Fibroblast of skin of left biceps (primary cell): ENCODE data around the gene NPLOC4.
"Not testable (repeated sequence)": the region's sequence is repeated elsewhere in the genome, so short reads cannot be mapped to it uniquely, and the experiment has no call there.

Experiments used
- DNase-seq, 2 experiments: peaks; one replicate each; pipeline ENCODE4 v3.0.0-alpha.2; 2013; ENCODE audit warnings: low read depth in 2 of 2

Gene NPLOC4

DNA sequence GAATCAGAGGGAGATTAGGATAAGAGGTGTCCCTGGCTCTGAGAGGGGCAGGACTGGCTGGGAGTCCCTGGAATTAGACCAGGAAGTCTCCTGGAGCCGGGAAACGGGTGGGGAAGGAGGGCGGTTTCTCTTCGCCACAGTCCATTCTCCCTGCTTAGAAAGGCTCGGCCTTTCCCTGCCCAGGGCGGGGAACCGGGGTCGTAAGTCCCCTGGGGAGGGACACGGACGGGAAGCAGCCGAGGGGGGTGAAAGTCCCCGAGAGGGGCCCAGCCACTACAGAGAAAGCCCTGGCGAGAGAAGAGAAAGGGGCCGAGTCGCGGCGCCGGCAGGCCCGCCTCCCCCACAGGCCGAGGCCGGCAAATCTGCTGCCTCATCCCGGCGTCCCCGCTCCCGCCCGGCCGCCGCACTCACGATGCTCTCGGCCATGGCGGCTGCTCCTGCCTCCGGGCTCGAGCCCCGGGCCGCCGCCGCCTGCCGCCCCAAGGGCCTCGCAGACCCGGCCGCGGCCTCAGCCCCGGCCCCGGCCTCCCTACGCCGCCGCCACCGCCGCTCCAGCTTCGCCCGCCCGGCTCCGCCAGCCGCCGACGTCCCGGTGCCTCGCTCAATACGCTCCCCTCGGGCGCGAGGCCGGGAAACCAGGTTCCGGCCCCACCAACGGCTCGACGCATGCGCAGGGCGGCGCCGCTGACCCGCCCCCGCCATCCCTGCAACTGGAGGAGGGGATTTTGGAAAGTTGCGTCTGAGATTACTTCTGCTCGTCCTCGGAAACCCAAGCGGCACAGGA lies at the start of gene NPLOC4, which contains the start of gene TSPAN10:
Gene NPLOC4, minus strand, starts transcription at position 608 of the 784 bp plus-strand sequence. Its CDS starts 182 bp downstream, at position 426.
Gene TSPAN10, plus strand, starts transcription at position 692 of the 784 bp plus-strand sequence. CDS start 5,217 bp downstream, outside the sequence.
- peak; percentile 55 to 64 for DNase-seq

DNA sequence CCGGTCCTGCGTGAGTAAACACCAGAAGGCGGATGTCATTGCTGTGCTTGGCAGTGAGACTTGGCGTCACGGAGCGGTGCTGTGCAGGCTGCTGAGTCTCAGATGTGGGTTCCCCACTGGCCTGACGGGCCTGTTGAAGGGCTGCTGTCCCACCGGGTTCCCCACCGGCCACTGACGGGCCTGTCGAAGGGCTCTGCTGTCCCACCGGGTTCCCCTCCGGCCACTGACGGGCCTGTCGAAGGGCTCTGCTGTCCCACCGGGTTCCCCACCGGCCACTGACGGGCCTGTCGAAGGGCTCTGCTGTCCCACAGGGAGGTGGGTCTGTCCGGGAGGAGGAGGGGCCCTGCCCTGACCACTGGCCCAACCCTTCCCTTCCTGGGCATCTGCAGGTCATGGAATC lies 49.7 kb upstream of the NPLOC4 start:
- DNase-seq = no peak

DNA sequence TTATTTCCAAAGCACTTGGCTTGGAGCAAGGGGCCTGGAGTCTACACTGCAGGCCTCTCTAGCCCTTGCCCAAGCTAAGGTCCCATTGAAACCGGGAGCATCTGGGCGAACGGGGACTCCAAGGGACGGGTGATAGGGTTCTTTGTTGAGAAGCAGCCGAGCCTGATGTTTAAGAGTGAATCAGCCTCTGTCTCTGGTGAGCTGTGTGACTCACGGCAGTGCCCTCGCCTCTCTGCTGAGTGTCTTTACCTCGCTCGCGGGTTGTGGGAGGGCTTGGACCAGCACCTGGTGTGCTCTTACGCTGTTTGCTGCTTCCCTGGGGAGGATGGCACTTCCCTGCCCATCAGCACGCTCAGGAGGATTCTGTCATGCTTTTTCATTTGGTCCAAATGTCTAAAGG lies 48.2 kb upstream of the NPLOC4 start:
- DNase-seq = no peak

DNA sequence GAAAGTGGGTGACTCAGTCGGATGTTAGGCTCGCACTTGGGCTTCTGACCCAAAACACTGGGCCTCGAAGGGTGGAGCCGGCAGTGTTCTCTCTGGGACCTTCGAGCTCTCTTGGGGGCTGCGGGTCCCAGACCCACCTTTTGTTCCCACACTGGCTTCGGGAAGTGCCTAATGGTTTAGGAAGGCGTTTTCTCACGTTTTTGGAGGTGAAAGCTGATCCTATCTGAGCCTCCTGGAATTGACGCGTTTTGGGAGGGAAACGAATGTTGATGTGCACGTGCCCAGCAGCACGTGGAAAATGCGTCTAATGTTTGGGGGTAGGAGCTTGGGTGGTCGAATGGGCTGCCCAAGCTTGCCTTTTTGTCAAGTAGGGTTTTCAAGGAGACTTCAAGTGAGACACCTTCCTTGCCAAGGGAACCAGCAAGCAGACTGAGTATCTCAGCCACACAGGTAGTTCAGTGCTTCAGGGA lies 47.6 kb upstream of the NPLOC4 start:
- DNase-seq = no peak

DNA sequence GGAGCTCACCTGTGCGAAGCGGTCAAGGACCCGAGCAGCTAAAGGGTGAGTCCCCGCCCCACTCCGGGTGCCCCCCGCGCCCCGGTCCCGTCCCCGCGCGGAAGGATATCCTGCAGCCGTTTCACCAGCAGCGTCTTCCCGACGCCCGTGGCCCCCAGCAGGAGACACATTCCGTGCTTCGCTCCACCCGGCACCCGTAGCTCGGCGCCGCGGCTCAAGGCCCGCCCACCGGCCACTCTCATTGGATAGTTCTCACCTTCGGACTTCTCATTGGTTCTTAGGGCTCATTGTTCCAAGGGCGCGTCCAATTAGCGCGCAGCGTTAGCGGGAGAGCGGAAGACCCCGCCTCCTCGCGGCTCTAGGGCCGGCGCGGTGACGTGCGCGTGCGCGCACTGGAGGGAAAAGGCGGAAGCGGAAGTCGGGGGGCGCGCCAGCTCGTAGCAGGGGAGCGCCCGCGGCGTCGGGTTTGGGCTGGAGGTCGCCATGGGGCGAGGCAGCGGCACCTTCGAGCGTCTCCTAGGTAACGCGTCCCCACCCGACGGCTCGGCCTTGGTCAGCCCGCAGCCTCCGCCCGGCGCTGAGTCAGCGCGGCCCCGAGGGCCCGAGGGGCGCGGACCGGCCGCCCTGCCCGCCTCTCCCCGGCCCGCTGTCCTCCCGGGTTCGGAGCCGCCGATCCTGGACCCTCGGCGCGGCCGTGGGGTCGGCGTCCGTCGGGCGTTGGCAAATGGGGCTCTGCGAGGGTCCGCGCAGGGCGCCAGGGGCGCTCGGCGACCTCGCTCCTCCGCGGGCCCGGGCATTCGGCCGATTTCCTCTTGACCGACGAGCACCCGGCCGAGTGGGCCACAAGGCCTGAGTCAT lies 46.9 kb upstream of the NPLOC4 start, which contains the start of the genes ARL16 and HGS:
Gene ARL16, minus strand, starts transcription at position 214 of the 858 bp plus-strand sequence. Its CDS starts 44 bp downstream, at position 170.
Gene HGS, plus strand, starts transcription at position 428 of the 858 bp plus-strand sequence. Its CDS starts 56 bp downstream, at position 484.
- peak; percentile 98 to 99 for DNase-seq

DNA sequence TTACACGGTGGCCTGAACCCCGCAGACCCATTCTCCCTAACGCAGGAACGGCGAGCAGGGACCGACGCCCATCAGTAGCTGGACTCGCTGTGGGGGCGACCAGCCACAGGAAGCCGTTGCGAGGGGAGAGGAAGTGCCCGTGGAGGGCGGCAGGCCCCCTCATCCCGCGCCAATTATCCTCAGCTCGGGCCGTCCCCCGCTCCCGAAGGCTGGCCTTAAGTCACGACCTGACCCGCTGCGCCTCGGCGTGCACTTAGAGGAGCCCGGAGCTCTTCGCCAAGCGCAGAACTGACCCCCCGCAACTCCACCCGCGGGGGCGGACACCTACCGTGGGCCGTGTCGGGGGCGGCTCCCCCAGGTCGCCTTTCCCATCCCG lies 46.3 kb upstream of the NPLOC4 start:
- DNase-seq = no peak

DNA sequence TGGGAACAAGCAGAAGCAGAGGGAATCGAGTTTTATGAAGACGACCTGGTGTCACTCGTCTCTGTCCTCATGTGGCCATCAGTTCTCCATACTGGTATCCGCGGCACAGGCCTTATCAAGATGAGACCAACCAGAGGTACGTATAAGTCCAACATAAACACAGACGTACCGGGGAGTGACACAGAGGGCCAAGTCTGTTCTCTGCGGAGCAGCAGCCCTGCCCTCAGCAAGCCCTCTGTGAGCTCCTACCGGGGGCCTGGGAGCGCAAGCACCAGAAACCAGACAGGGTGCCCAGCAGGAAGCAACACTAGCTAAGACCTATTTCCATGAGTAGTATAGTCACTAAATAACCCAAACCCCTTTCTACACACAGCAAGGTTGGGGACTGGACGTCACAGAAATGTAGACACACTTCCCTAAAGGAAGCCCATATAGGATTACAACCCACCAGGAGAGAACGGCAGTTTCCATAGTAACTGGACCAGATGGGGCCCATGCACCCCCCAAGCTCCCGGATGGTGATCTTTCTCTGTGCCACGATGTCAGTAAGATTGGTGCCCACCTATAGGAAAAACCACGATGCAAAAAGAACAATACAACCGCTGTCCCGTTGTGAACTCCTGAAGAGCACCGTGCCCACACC lies 45.8 kb upstream of the NPLOC4 start:
- DNase-seq = no peak

DNA sequence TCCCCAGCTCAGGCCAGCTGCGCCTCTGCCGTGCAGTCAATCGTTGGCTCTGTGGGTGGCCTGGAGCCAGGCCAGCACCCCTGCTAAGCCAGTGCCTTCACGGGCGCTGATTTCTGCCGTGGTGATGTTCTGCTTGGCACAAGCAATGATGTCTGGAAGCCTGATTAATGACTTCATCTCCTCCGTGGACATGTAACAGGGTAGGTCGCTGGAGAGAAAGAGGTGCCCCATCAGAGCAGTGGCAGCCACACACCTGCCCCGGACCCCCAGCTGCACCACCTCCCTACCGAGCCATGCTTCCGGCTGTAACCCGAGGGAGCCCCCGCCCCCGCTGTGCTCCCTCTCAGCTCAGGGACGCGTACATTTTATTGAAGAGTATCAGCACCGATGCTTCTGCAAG lies 44.8 kb upstream of the NPLOC4 start:
- no peak for DNase-seq

DNA sequence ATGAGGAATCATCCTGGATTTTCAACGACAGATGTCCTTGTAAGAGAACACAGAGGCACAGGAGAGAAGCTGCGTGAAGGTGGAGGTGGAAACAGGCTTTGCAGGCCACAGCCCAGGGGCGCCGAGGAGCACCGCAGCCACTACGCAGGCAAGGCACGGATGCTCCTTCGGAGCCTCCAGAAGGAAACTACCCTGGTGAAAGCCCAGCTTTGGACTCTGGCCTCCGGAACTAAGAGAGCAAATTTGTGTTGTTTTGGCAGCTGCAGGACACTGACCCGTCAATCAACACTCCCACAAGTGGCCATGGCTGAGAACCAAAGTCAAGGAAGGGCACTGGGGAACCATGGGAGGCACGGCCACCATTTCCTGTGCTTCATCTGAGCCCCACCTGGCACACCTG lies 43.2 kb upstream of the NPLOC4 start:
- no peak for DNase-seq

DNA sequence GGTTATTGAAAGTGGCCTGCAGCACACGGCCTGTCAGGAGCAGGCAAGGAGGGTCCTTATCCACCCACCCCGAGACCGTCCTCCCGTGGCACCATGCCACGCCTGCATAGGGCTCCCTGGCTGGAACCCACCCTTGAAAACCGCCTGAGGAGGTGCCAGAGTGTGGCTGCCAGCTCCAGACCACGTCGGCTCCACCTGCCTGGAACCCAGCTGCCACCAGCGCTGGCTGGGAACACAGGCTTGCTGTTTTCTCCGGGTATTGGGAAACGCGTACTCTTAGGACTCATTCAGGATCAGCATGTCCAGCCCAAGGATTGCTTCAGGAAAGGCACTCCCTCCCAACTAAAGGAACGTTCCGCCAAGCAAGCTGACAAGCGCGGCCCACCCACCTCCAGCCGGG lies 40.0 kb upstream of the NPLOC4 start:
- no peak for DNase-seq

DNA sequence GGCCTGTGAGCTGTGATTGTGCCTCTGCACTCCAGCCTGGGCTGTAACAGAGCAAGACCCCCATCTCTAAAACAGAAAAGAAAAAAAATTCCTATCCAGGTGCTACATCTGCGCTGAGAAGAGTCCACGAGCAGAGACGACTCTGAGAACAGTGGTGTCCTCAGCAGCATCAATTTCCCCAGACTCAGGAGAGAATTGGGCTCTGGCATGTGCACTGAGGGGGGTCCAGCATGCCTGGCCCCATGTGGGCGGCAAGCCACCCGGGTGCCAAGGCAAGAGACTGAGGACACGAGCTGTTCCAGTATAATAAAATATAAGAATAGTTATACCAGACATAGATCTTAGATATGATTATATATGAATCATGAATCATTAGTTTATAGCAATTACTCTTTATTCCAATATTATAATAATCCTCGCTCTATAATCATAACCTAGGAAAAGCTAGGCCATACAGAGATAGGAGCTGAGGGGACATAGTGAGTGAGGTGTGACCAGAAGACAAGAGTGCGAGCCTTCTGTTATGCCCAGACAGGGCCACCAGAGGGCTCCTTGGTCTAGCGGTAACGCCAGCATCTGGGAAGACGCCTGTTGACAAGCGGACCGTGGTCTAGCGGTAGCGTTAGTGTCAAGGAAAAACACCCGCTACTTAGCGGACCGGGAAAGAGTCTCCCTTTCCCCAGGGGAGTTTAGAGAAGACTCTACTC lies 38.8 kb upstream of the NPLOC4 start:
- not testable (repeated sequence) for DNase-seq

DNA sequence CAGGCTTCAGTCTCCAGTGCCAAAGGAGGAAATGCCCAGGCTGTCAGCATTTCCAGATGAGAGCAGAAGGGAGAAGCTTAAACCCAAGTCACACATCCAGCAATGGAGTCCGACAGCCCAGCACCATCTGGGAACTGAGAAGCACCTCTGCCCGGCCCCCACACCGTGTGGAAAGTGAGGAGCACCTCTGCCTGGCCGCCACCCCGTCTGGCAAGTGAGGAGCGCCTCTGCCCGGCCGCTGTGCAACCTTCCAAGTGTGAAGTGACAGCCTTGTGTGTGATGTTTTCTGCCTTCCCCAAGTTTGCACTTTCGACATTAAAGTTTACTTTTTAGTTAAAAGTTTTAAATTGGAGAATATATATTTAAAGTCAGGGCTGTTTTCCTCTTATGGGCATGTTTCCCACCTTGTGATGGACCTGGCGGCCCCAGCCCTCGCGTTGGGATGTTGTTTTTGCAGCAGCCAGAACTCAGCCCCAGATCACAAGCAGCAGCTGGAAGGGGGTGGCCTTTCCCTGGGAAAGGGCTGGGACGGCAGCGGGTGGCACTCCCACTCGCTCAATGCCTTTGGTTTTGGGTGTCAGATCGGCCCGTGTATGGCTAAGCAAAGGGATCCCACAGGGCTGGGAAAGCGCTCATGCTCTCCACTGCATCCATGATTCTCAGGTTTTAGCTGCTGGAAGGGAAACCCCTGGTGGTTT lies 36.8 kb upstream of the NPLOC4 start:
- no peak for DNase-seq

DNA sequence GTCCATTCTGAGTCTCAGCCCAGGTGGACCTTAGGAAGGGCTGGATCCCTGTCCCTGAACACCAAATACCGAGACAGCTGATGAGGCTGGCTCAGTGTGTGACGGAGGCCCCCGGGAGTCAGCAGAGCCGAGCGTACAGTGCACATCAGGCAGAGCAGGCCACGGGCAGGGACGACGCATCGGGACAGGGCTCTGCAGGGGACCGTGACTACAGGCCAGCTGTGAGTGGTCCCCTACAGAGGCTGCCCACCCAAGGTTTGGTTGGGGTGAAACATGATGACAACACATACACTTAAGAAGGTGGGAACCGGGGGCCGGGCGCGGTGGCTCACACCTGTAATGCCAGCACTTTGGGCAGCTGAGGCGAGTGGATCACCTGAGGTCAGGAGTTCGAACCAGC lies 36.0 kb upstream of the NPLOC4 start:
- DNase-seq = no peak

DNA sequence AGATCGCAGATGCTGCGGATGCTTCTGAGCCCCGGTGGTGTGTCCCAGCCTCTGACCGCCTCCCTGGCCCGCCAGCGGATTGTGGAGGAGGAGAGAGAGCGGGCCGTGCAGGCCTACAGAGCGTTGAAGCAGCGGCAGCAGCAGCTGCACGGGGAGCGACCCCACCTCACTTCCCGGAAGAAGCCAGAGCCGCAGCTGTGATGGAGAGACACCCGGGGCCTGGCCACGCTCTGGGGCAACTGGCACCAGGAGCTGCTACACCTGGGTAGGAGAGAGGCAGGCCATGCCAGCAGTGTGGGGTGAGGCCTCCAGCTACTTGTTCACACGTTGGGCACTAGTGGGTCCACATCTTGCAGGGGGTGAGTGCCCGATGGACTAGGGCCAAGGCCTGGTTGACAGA lies 35.6 kb upstream of the NPLOC4 start:
- DNase-seq = no peak

DNA sequence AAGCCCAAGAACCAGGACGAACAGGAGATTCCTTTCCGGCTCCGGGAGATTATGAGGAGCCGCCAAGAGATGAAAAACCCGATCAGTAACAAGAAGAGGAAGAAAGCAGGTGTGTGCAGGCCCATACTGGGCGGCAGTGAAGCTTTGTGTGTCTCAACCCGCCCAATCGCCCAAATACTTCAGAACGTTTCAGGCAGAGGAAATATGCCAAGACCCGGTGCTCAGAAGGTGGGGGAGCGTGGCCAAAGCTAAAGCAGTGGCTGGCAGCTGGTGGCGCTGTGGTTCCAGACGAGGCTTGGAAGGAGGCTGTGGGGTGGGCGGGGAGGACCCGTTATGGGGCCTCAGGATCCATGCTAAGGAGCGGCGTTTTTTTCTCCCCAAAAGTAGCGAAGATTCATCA lies 30.8 kb upstream of the NPLOC4 start:
- no peak for DNase-seq

DNA sequence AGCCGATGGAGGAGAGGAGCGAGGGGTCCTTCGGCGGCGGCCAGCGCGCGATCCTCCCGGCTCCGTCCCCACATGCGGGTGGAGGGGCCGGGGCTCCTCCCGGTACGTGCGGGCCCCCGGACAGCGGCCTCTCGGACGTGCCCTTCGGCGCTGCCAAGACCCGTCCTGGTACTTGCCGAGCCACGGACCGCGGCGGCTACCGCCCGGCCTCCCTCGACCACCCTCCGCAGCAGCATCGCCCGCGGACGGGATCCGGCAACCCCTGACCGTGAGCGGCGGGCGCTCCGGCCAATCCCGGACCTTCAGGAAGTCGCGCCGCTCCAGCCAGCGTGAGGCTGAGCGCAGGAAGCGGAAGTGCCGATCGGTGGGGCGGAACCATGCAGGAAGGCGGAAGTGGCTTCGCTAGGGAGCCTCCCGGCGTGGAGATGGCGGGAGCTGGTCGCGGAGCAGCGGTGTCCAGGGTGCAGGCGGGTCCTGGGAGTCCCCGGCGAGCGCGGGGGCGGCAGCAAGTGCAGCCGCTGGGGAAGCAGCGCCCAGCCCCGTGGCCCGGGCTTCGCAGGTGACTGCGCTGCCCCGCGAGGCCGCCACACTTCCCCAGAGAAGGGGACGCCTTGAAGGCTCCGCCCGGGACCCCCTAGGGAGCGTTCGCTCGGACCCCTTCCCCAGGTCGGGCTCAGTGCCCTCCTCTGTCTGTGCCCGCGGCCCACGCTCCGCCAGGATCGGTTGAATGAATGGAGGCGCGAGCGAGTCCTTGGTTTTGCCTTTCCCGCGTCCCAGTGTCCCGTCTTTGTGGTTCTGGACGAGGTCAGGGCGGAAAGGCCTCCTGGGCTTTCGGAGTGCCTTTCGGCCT lies 29.7 kb upstream of the NPLOC4 start, which contains the start of the genes CCDC137 and OXLD1:
Gene CCDC137, plus strand, starts transcription at position 396 of the 850 bp plus-strand sequence. Its CDS starts 30 bp downstream, at position 426.
Gene OXLD1, minus strand, starts transcription at position 264 of the 850 bp plus-strand sequence. Its CDS starts 28 bp downstream, at position 236.
- DNase-seq = peak; percentile 87 to 90

DNA sequence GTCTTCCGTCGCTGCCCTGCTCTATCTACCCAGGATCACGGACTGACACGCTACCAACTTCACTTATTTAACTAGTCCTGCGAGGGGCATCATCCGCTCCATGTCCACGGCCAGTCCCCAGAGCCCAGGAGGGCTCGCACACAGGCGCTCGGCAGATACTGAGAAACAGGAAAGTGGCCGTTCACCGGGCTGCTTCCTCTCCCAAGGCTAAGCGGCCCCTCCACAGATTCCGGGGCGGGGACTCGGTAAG lies 29.1 kb upstream of the NPLOC4 start:
- no peak for DNase-seq

DNA sequence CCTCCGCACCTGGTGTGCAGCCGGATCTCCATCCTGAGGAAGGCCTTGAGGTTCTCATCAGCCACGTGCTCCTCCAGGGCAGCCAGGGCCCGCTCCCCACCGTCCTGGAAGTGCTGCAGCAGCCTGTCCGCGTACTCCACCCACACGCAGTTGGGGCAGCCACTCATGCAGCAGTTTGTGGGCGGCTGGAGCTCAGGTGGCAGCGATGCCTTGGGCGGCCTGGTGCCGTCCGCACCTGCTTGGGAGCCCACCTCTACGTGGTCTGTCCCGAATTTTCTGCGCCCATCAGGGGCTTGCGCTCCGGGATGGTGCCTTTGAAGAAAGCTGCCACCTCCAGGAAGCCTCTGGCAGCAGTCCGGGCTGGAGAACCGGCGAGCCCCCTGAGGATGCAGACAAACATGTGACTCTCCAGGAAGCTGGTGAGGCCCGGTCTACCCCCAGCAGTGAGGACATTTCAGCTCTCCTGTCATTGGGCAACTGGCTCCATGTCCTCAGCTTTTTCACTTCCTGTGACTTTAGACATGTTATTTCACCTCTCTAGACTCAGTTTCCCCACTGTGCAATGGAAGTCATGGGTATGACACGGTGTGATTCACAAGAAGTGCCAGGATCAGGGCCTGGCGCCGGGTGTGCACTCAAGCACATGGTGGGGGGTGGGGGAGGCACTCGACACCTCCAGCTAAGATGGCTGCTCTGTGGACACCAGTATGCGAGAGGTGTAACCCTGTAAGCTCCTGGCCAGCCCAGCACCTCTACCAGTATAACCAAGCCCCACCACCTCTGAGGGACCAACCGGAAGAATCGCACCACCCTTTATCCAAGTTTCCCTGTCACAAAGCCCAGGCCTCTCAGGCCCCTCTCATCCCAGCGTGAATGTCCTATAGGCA lies 28.5 kb upstream of the NPLOC4 start:
- no peak for DNase-seq

DNA sequence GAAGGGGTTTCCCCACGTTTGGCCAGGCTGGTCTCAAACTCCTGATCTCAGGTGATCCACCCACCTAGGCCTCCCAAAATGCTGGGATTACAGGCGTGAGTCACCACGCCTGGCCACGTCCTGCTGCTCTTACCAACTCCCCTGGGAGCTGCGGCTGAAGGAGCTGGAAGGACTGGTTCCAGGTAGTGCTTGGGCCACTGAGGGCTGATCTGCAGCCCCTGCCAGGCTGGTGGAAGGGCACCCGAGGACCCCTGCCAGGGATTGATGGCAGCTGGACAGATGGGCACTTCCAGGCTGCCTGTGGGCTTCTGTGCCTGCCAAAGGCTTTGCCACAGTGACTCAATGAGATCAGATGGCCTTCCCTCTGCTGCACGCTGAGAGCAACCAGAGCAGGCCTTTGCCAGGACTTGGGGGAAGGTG lies 27.1 kb upstream of the NPLOC4 start:
- no peak for DNase-seq
